Lower leg skin (tissue), 4 donors: ENCODE measurements around the gene DYRK1A. TPM values are rescaled to one million over a fixed set of nuclear protein-coding genes. Genes with fewer than 3 reads are reported as not detected.

Source experiments
- DNase-seq, 2 donors: peaks; one replicate each; pipeline ENCODE4 v3.0.0-alpha.2; 2019; ENCODE audit warnings: low spot score in 2 of 2
- H3K4me3 ChIP-seq: fragments of 200-600 bp; sonication (generic); 2 replicates; pipeline ENCODE4 v1.5.1; 2017; ENCODE audit warnings: mild to moderate bottlenecking, low read depth; ENCODE audit not compliant: poor library complexity, severe bottlenecking
- CTCF ChIP-seq, 3 donors: fragments of 450-650 bp; IDR thresholded peaks; one replicate each; pipeline ENCODE4 v1.5.1; 2016; ENCODE audit warnings: antibody characterized with exemption in 3 of 3, mild to moderate bottlenecking in 3 of 3, moderate library complexity in 2 of 3
- POLR2A ChIP-seq, 2 donors: fragments of 450-650 bp; IDR thresholded peaks; one replicate each; pipeline ENCODE4 v1.6.1; 2016 to 2017; ENCODE audit warnings: antibody characterized with exemption in 2 of 2, mild to moderate bottlenecking in 1 of 2, moderate library complexity in 1 of 2
- WGBS, 2 donors: methylation state at CpG; one replicate each; pipeline ENCODE4 v1.1.5; 2018; 5-methylcytosine and 5-hydroxymethylcytosine counted together
- intact Hi-C: fragments of 100-400 bp; cut with DNase I; formaldehyde crosslinking; loops from one replicate; pipeline ENCODE4 v1.15.0; 2023; ENCODE audit warnings: low total_unique reads
- total RNA-seq, 4 donors: library from RNA; depleted of rRNA; stranded (reverse); fragments of >200 nt; gene quantifications; one replicate each; pipeline ENCODE4 v1.1.0, GENCODE V29; 2016

Gene DYRK1A
- total RNA-seq, 4 donors from 2014 or later, result 60.2 to 97.8 (median 79.8) TPM

DNA sequence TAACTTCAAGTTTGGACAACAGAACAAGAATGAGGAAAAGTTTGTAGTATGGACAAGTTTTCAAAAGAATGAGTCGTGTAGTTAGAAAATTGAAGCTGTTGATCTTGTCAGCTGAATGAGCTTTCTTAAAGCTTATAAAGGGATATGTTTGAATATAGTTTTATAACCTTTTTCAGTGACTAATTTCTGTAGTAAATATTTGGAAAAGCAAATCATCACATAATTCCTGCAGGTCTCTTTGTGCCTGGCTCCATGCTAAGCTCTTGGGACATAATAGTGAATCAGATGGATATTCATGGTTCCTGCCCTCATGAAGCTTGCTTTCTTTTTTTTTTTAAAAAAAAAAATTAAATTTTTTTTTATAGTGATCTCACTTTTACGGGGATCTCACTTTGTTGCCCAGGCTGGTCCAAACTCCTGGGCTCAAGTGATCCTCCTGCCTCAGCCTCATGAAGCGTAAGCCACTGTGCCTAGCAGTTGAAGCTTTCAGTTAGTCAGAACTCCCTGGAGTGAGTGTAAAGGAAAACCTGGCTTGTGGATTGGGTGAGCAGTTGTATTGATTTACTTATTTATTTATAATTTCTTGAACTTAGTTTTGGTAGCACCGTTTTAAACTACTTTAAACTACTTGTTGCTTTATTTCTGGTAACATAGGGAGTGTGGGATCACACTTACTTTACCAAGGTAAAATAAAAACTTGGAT lies 15.5 kb downstream of the DYRK1A start:
- WGBS, 2 donors, result 84 to 86% methylated on average over 4 of the region's 4 CpGs
- no peak overlapping the region for H3K4me3 ChIP-seq
- no peak for DNase-seq
- TF ChIP-seq CTCF (IDR thresholded peaks at IDR 0.05) (no peak), POLR2A (IDR thresholded peaks at IDR 0.05) (no peak)
- intact Hi-C loops, result no loop called here

DNA sequence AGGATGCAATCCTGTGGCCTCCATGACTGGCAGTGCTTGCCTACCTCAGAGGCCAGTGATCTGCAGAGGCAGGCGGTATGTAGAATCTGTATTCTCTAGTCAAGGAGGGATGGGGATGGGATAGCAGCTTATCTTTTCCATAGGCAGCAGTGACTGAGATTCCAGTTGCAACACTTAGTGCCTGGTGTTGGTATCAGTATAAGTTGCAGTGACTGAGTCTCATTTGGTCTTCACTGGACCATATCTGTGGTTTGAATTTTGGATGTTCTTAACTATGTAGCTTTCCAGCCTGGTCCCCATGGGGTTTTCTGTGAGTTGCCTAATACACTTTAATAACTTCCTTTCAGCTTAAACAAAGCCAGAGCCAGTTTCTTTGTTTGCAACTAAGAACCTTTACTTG lies 16.5 kb downstream of the DYRK1A start:
- intact Hi-C loops, result no loop called here
- TF ChIP-seq CTCF (IDR thresholded peaks at IDR 0.05) (no peak), POLR2A (IDR thresholded peaks at IDR 0.05) (no peak)
- 100% methylated on average over 1 of the region's 1 CpG for WGBS, 2 donors
- no peak for DNase-seq
- H3K4me3 ChIP-seq, result no peak overlapping the region

- intact Hi-C loops, result no loop called here
- no peak for DNase-seq
- H3K4me3 ChIP-seq, result no peak overlapping the region
- 83 to 92% methylated on average over 1 of the region's 1 CpG for WGBS, 2 donors
- no peak for TF ChIP-seq CTCF (IDR thresholded peaks at IDR 0.05)
- TF ChIP-seq POLR2A (IDR thresholded peaks at IDR 0.05), result no peak
These were observed 17.3 kb downstream of the DYRK1A start for GRCh38 chr21:37383784-37384311.

DNA sequence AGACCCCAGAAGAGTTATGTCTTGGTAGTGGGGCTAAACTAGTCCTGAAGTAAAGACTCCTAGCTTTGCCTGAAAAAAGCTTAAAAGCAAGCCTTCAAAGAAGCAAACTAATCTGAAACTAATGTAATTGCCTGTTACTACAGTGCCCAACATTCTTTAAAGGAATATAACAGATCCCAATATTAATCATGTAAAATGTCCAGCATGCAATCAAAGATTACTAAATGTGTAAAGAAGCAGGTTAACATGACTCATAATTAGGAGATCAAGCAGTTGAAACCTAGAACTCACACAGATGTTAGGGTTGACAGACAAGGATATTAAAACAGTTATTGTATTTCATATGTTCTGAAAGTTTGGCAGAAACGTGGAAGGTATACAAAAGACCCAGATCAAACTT lies 17.8 kb downstream of the DYRK1A start:
- H3K4me3 ChIP-seq, result no peak overlapping the region
- DNase-seq, result no peak
- 91 to 96% methylated on average over 1 of the region's 1 CpG for WGBS, 2 donors
- no peak for TF ChIP-seq CTCF (IDR thresholded peaks at IDR 0.05)
- no peak for TF ChIP-seq POLR2A (IDR thresholded peaks at IDR 0.05)
- intact Hi-C loops, result no loop called here

DNA sequence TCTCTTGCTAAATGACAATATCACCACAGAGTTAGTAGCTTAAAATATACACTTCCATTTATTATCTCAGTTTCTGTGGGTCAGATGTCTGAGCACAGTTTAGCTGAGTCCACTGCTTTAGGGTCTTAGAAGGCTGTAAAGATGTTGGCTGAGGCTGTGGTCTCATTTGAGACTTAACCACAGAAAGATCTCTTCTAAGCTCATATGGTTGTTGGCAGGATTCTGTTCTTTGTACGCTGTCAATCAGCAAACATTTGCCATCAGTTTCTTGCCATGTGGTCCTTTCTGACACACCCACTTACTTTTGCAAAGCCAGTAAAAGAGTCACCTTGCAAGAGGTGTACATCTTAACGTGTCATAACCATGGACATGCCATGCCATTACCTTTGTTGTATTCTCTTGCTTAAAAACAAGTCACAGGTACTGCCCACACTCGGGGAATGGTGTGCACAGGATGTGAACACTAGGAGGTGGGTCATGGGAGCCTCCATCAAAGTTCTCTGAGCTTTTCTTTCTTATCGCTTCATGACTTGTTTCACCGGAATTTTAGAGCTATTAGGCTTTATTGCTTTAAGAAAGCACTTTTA lies 18.7 kb downstream of the DYRK1A start:
- no peak overlapping the region for H3K4me3 ChIP-seq
- no peak for DNase-seq
- intact Hi-C loops, result no loop called here
- WGBS, 2 donors, result 88 to 93% methylated on average over 5 of the region's 5 CpGs
- TF ChIP-seq POLR2A (IDR thresholded peaks at IDR 0.05) (no peak), CTCF (IDR thresholded peaks at IDR 0.05) (no peak)
